H1 (cell line): ENCODE measurements around the gene LYL1.

Source experiments
- CTCF ChIP-seq, 3 experiments: IDR thresholded peaks; 1 replicate in 2 of 3; 2 replicates in 1 of 3; pipeline versions ENCODE4 v1.5.1 to v1.6.1; 2011; ENCODE audit warnings: low read length in 3 of 3, mild to moderate bottlenecking in 3 of 3, inconsistent platforms in 2 of 3, low read depth in 1 of 3, moderate library complexity in 1 of 3; ENCODE audit not compliant: insufficient read depth in 1 of 3; ENCODE audit errors: control extremely low read depth in 1 of 3
- EP300 ChIP-seq, 2 experiments: IDR thresholded peaks; 1 replicate in 1 of 2; 2 replicates in 1 of 2; pipeline ENCODE4 v1.6.1; 2011 to 2012; ENCODE audit warnings: low read depth in 2 of 2, low read length in 2 of 2, mild to moderate bottlenecking in 2 of 2, borderline replicate concordance in 1 of 2, inconsistent platforms in 1 of 2, moderate library complexity in 1 of 2
- GABPA ChIP-seq: IDR thresholded peaks from 2 replicates; pipeline ENCODE4 v1.6.1; 2011; ENCODE audit warnings: mild to moderate bottlenecking, low read length, moderate library complexity, borderline replicate concordance; ENCODE audit not compliant: insufficient read depth
- YY1 ChIP-seq: IDR thresholded peaks from 2 replicates; pipeline ENCODE4 v1.6.1; 2011; ENCODE audit warnings: low read depth, mild to moderate bottlenecking, low read length

- peak; percentile 22 to 42 (median 36); a peak in 3 of 4 replicates for TF ChIP-seq CTCF (IDR thresholded peaks at IDR 0.05; ENCODE audit: control extremely low read depth in 1 of 3, insufficient read depth in 1 of 3, low read depth in 1 of 3, low read length in 3 of 3)
- no peak for TF ChIP-seq GABPA
- TF ChIP-seq EP300 (IDR thresholded peaks at IDR 0.05; ENCODE audit: borderline replicate concordance in 1 of 2, low read depth in 2 of 2, low read length in 2 of 2), result no peak
- no peak for TF ChIP-seq YY1
Observed at GRCh38 chr19:13082192-13083007, 20.3 kb downstream of the LYL1 start.
